GM18499 (cell line): ENCODE data around the gene PIK3R6.
"Not testable (repeated sequence)": the region's sequence is repeated elsewhere in the genome, so short reads cannot be mapped to it uniquely, and the experiment has no call there.

ENCODE experiments used
- ATAC-seq: cut with Tn5 transposase; IDR thresholded peaks from one replicate; pipeline ENCODE4 v1.9.1; 2021; ENCODE audit warnings: moderate number of reproducible peaks; ENCODE audit not compliant: insufficient read depth, unreplicated experiment

Gene PIK3R6

GRCh38 chr17:8831234-8831849, 36.1 kb downstream of the PIK3R6 start:
- ATAC-seq, result no peak

- ATAC-seq, result no peak
Observed at GRCh38 chr17:8830141-8830540, 37.3 kb downstream of the PIK3R6 start.

DNA sequence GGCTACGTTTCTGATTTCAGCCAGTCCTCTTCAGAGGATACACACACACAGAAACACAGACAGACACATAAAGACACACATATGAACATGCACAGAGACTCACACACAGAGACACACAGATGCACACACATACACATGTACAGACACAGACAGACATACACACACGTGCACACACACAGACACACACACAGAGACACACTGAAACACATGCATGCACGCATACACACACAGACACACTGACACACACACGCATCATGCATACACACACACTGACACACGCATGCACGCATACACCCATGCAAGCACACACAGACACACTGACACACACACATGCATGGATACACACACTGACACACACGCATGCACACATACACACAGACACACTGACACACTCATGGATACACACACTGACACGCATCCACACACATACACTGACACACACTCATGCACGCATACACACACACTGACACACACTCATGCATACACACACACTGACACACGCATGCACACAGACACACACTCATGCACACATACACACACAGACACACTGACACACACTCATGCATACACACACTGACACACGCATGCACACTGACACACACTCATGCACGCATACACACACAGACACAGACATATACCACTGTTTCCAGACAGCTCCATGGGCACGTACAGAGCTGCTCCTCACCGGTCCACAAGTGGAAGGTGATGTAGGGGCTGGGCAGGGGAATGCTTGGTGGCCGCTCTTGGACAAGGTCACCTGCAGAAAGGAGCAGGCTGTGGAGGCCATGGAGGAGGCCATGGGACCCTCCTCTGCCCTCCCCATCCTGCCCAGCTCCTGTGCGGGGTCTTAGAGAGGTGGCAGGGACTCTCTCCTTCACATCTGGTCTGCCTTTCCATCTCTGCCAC, 38.2 kb downstream of the PIK3R6 start:
- ATAC-seq, result no peak

GRCh38 chr17:8828517-8828875, 39.0 kb downstream of the PIK3R6 start:
- ATAC-seq, result no peak

DNA sequence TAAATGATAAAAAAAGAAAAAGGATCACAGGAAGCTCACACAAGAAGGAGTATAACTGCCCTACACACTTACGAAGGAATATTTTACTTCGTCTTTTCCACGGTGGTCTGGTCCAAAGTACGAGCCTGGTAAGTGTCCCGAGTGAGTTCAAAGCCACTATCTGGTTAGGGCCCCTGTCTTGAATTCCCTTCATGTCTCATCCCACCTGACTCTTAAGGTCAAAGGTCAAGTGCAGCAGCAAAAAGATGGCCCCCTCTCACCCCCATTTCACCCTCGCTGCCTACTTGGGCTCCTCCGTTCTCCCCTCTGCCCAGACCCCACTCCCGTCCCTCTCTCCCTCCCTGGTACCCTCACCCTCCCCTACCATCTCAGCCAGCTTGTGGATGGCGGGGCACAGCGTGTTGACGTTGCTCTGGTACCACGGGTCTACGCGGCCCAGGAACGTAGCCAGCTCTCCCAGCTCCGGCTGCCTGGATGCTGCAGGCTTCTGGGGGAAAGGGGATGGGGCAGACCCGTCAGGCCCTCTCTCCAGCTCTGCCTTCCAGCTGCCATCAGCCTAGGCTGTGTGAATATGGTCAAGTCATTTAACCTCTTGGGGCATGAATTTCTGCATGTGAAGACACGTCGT, 40.6 kb downstream of the PIK3R6 start:
- no peak for ATAC-seq

GRCh38 chr17:8825802-8826201, 41.7 kb downstream of the PIK3R6 start:
- no peak for ATAC-seq

GRCh38 chr17:8823279-8823678, 44.2 kb downstream of the PIK3R6 start:
- ATAC-seq, result no peak

DNA sequence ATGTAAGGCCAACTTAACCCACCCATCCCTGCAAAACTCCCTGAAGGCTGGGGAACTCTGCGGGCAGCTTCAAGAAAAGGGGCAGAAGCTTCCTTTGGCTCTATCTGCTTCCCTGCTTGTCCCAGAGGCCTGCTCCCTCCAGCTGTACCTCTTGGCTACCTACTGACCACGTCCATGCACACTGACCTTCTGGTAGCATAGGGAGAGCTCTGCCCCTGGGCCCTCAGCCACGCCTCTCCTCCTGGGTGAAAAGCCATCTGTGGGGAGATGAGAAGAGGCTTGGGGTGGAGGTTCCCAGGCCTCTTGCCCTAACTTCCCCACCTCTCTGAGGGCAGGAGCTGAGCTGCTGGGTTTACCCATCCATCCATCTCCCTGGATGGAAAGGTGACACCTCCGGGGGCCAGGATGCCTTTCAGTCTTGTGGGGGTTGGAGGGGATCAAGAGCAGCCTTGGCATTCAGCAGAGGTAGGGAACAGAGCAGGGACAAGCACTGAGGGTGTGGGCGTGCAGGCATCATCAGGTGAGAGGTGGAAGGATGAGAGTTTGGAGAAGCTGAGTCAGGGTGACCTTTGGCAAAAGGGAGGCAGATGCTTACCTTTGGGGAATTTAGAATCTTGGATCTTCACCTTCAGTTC, 45.0 kb downstream of the PIK3R6 start:
- ATAC-seq, result no peak

DNA sequence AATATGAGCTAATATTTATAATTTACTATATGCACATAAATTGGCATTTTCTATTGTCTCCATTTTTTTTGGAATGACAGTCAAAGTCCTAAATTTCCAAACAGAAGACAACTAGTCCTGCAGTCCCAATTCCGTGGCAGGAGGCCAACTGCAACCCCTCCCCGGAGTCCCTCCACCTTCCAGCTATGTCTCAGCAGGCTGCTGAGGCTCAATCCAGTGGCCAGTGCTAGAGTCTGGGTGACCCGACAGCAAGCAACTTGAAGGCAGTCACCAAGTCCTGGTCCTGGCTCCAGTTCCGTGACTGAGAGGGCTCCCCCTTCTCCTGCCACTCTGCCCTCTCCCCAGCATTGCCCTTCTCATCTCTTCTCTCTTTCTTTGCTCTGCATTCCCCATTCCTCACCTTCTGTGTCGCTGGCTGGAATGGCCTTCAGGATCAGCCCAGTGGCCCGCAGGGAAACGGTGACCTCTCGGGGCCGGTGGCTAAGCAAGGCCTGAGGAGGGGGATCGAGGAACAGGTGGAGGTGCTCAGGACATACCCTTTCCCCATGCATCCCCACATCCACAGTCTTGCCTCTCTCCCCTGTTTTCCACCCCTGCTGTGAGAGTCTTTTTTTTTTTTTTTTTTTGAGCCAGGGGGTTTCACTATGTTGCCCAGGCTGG, 45.9 kb downstream of the PIK3R6 start:
- ATAC-seq, result no peak

DNA sequence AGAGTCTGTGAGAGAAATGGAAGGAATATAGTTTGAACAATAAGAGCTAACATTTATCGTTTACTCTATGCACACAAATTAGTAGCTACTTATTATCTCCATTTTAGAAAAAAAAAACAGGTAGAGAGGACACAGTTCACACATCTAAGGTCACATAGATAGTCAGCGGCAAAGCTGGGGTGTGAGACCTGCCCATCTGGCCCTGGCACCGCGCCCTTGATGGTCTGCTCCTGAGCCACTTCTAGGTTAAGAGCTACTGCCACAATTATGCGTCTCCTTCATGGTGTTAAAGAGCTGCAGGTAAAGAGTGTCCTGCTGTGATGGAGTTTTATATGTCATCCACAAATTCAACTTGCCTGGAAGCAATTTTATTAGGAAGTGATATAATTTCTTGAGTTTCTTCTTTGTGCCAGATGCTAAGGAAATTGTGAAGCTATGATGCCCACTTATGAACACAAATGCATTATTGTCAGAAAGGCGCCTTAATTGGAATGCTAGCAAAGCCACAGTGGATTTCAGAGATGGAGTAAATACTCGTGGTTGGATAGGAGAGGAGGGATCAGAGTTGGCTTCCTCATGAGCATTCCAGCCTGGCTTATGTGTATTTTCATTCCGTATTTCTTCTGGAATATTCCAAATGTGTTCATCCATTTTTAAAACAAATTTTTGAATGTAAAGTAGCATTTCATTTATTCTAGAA, 47.0 kb downstream of the PIK3R6 start:
- ATAC-seq, result no peak

DNA sequence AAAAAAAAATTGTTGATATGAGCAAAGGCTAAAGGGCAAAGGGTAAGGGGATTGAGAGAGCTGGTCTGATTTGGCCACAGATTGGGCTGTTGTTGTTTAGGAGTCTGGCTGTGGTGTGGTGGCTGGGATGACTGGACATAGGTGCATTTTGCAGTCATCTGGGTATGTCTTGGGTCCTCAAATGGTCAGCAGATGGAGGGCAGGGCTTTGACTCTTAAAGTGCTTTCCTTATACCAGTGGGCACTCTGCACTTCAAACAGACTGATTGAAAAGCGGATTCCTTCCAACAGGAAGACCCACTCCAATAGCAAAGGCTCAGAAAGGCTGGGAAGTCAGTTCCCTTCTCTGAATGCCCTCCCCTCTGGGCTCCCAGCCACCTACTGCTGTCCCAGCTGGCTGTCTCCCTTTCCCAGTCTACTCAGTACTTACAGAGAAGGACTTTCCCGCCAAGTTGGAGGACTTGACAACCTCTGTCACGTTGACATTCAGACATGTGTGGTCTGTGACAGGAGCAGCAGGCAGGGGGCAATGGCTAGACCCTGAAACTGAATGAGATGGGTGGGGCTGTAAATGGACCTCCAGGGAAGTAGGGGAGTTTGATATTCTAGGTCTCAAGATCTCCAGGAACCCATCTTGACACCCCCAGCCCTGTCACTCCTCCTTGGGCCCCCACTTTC, 48.7 kb downstream of the PIK3R6 start:
- ATAC-seq, result no peak

- ATAC-seq, result no peak
Observed at GRCh38 chr17:8818047-8818446, 49.4 kb downstream of the PIK3R6 start.

GRCh38 chr17:8806926-8807550, 60.4 kb downstream of the PIK3R6 start:
- peak; percentile 65 for ATAC-seq

DNA sequence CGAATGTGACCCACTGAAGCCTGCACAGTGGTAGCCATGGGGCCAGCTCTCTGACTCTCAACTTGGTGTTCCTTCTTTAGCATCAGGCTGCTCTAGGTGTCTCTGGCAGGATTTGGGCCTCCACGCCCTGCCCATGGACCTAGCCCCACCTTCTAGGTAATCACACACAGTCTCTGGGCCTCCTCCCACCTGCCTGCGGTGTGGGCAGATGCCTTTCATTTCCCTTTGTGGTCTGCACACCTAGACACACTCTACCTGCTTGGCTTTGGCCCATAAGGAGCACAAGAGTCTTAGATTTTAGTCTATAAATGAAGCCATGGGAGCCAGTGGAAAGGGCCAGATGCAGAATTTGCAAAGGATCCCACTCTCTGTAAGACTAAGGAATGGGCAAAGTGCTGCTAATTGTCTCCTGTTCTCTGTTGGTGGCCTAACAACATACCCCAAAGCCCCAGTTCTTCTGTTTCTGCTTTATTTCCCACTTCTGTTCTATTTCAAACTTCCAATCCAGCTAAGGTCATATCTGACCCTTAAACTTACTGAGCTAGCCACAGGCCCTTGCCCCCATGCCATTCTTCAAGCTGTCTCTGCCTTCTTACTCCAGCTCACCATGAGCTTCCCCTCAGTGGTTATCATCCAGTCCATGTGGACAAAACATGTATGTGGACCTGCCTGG, 61.1 kb downstream of the PIK3R6 start:
- ATAC-seq, result no peak

GRCh38 chr17:8805396-8805795, 62.1 kb downstream of the PIK3R6 start:
- ATAC-seq, result not testable (repeated sequence)

GRCh38 chr17:8803531-8804420, 63.7 kb downstream of the PIK3R6 start:
- no peak for ATAC-seq

DNA sequence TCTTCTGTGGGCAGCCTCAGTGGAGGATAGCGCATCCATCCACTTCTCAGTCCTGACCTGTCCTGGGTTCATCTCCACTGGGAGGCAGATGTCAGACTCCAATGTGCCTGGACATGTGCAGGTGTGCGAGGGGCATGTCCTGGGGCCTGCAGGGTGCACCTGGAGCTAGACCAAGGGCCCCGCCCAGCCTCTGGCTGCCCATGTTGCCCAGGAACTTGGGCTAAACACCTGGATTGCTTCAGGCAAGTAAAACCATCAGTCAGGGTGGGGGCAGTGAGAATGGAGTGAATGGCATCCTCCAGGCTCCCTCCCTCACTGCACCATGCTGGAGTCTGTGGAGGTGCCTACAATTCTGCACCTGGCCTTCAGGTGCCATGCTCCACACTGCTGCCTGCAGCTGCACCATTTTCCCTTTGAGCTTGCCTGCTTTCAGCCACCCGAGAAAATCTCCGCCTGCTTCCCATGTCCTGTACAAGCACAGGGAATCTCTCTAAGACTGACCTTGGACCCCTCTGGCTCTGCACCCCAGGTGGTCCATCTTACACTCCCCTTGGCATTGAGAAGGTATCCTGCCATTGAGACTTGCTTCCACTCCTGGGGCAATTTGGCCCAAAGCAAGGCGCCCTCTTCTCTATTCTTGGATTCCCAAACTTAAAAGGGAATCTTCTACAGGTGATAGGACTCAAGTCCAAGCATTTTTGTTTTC, 66.2 kb downstream of the PIK3R6 start:
- no peak for ATAC-seq
